COLO668 (cell line): ENCODE results near the gene KCNG4.

Experiments used
- DNase-seq: peaks from one replicate; lab custom pipeline; 2025; ENCODE audit not compliant: unreplicated experiment; lab: John Stamatoyannopoulos, UW

Gene KCNG4

DNA sequence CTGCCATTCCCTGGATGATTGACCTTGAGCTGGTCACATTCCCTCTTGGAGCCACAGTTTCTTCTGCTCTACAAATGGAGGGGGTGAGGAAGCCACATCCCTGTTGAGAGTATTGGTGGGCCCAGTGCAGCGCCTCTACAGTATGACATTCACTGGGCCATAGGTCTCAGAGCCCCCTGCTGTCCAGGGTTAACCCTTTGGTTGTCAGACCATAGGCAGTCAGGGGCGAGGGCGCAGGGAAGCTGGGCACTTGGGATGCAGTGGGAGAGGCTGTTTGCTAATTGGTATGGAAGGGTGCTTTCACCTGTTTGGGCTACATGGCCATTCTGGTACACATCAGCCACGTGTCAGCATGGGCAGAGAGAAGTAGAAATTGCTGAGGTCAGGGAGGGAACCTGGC is 27.6 kb upstream of the KCNG4 start:
- no peak for DNase-seq

DNA sequence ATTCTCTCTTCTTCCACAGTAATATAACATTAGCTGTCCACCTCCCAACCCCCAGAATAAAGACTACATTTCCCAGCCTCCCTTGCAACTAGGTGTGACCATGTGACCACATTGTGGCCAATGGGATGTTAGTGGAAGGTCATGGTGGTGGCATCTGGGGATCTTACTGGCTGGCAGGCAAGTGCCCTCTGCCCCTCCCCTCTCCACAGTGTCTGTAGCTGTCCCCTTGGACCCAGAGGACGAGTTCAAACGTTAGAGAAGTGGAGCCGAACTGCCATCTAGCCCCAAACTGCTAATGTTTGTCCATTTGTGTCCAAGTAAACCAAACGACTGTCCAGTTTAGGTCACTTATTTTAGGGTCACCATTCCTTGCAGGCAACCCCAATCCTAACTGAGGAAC is 26.6 kb upstream of the KCNG4 start:
- peak; percentile 7 for DNase-seq

DNA sequence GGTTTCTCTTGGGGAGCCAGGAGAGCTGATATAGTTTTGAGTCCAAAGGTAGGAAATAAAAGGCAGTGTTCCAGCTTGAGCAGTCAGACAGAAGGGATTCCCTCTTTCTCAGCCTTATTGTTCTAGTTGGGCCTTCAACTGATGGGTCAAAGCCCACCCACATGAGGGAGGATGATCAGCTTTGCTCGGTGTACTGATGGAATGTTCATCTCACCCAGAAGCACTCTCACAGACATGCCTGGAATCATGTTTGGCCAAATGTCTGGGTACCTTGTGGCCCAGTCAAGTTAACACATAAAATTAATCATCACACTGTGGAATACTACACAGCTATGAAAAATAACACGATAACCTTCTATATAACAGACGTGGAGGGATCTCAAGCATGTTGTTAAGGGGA is 23.1 kb upstream of the KCNG4 start:
- DNase-seq: no peak

DNA sequence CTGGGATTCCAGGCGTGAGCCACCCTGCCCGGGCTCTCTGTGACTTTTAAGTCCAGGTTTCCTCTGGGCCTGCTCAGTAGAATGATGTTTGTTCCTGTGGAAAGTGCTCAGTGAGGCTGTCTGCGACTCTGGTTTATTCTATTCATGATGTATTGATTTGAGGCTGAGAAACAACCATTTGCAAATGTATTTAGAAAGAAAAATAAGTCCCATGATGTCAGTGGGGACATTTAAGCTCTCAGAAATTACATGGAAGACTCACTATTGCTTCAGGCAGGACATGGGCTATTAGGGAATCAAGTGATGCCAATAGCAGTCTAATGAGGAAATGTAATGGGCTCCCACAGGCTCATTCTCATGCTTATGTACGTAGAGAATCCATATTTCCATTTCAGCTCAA is 22.2 kb upstream of the KCNG4 start:
- no peak for DNase-seq

DNA sequence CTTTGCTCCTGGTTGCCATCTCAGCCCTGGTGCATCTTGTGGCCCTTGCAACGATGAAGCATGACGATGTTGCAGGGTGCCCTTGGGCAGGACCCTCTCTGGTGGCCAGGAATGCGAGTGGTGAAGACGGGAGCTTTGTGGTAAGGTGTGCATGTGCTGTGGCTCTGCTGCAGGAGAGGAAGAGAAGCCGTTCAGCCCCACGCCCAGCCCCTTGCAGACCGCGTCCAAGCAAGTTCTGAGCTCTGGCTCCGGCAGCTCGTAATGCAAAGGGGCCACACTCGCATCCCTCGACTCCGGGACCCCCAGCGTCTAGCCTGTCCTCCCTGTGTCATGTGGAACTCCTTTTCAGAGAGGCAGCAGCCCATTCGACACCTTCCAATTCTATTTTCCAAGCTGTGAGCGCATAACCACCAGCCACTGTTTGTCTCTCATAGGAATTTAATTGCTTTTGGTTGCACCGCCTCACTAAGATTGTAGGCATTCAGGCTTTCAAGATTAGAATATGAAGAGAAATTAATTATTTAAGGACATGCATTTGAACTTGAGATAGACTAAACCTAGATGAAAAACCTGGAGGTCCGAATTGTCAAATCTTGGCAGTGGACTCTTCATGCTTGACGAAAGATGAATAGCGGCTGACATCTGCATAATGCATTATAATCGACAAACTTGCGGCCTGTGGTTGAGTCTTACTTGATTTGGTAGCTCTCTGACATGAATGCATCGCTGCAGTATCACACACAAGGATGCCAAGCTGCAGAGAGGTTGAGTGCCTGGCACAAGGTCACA is 21.1 kb upstream of the KCNG4 start:
- no peak for DNase-seq

DNA sequence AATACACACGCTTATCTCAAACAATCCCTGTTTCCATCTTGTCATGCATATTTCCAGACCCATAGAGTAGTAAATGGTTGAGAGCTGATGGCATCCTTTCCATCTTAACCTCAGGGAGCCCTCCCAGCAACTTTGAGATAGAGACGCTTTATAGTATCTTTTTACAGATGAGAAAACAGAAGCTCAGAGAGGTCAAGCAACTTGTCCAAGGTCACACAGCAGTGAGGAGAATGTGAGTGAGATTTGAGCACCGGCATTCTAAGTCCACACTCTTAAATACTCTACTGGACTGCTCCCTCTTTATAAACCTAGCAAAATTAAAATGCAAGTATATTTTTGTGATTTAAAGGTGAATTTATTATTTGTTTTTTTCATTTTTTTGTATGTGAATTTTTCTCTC is 19.9 kb upstream of the KCNG4 start:
- DNase-seq: no peak

DNA sequence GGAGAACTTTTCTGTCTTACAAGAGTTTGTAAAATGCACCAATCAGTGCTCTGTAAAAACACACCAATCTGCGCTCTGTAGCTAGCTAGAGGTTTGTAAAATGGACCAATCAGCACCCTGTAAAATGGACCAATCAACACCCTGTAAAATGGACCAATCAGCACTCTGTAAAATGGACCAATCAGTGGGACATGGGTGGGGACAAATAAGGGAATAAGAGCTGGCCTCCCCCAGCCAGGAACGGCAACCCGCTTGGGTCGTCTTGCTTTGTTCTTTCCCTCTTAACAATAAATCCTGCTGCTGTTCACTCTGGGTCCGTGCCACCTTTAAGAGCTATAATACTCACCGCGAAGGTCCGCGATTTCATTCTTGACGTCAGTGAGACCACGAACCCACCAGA is 18.5 kb upstream of the KCNG4 start:
- no peak for DNase-seq

DNA sequence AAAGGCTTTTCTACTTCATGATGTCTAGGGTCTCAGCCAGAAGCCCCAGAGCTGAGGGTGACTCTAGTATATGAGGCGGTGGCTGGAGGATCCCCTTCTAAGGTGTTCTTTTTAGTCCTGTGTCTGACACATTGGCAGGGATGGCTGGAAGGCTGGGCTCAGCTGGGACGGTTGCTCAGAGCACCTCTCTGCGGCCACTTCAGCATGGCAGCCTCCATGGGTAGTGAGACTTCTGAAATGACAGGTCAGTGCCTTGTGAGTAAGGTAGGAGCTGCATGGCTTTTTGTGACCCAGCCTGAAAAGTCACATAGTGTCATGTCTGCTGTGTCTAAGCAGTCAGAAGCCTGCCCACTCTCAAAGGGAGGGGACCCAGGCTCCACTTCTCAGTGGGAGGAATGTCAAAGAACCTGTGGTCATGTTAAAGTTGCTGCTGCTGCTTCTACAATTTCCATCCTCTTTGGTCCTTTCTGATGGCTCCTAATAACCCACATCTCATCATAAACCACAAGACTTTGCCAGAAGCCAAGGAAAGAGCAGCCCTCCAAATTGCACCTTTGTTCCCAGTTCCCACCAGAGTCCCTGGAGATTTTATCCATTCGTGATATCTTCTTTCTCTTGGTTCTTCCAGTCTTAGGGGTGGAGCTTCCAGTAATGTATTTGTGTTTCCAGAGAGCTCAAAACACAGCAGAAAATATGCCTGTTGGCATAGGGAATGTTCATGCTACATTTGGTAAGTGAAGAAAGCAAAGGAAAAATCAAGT is 15.4 kb upstream of the KCNG4 start:
- no peak for DNase-seq

DNA sequence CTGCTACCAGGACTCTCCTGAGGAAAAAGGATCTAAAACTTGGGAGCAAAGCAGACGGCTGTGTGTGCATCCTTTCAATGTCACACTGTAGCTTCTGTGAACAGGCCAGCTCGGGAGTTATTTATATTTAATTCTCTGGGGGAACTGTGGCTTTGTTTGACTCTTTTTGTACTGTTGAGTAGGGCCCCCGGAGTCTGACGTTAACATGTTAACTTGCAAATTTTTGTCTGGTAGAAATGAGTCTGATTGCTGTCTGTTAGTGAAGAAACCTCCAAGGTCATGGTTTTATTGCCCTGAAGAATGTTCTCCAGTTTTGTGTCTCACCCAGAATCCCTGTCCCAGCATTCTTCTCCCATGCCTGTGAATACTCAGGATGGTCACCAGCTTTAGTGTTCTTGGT is 14.2 kb upstream of the KCNG4 start:
- DNase-seq: no peak

DNA sequence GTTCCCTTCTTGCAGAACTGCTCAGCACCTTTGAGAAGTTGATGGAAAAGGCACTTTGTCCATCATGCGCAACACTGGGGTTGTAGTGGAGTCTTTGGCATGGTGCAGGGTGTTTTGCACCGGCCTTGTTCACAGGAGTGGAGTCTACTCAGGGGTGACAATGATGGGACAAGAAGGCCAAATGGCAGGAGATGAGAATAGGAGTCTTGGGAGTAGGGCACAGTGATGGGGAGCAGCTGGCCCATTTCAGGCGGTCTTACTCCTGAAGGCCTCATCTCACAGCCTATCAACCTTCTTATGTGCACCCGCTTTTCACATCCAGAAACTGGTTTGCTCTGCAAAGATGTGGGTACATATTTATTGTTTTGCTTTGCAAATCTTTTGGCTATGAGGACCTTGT is 13.4 kb upstream of the KCNG4 start:
- DNase-seq: no peak

DNA sequence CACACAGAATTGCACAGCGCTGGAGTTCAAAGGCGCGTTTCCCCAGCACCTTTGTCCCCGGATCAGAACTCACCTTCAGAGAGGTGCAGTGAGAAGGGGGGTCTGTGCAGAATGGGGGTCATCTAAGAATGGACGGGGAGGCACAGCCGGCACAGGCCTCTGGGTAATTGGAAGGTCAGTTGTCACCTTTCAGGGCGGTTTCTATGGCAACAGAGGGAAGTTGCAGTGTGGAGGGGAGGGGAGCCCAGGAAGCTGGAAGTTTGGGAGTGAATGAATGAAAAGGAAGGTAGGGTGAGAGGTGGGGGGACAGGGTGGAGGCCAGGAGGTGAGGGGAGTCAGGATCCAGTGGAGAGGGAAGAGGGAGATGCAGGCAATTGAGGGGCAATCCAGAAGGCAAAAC is 12.4 kb upstream of the KCNG4 start:
- no peak for DNase-seq

DNA sequence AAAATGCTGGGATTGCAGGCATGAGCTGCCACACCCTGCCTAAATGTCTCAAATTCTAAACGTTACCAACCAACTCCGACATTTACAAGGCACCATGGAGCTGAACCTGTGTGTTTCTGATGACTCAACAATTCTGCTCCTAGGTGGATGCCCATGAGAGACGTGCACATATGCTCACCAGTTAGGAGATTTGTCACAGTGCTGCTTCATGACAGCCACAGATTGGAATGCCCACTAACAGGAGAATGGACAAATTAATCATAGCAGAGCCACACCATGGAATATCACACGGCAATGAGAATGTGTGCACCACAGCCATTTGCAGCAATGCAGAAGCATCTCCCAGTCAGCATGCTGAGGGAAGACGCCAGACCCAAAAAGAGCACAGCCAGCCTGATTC is 8.0 kb upstream of the KCNG4 start:
- no peak for DNase-seq

DNA sequence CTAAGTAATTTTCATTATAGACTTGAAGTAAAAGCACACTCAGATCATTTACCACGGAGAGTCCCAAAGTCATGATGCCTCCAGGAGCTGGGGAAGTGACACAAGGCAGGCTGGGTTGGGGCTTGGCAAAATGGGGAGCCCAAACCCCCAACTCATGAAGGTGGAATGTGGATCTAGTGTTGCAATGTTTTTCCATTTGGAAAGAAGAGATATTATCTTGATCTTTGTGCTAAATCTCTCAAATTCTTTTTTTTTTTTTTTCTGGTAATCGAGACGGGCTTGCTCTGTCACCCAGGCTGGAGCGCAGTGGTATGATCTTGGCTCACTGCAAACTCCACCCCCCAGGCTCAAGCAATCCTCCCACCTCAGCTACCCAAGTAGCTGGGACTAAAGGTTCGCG is 7.5 kb upstream of the KCNG4 start:
- no peak for DNase-seq

DNA sequence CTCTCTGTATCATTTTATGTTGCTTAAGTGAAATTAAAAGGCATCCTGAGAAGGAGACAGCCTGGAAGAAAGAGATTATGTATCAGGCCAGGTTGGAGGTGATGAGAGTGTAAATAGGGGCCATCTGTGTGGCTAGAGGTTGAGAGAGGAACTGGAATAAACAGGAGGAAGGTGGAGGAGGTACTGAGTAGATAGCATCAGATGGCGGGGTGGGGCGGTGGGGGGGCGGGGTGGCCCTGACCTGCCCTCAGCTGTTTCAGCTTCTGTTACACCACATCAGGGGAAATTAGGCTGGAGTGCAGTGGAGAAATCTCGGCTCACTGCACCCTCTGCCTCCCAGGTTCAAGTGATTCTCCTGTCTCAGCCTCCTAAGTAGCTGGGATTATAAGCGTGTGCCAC is 6.9 kb upstream of the KCNG4 start:
- no peak for DNase-seq

DNA sequence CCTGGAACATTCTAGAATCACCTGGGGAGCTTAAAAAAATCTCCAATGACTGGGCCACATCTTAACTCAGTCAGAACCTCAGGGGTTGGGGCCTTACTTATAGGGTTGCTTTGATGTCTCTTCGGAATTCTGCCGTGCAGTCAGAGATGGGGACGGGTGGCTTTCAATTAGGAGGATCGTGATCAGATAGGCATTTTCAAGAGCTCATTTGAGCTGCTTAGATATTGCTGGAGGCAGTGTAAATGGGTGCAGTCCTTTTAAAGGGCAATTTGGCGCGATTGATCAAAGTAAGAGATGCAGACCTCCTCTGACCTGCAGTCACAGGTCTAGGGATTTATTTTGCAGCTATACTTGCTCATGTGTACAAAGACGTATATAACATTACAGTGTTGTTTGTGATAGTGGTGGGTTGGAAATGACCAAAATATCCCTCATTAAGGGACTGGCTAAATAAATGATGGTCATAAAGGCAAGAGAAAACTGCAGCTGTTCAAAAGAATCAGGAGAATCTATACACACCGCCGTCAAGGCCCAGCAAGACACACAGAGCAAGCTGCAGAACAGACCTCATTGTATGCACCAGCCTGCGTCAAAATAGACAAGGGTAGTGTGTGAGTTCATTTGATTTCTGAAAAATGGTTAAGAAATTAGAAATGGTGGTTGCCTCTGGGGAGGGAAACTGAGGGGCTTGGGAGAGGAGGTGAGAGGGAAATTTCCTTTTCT is 6.3 kb upstream of the KCNG4 start:
- DNase-seq: no peak

DNA sequence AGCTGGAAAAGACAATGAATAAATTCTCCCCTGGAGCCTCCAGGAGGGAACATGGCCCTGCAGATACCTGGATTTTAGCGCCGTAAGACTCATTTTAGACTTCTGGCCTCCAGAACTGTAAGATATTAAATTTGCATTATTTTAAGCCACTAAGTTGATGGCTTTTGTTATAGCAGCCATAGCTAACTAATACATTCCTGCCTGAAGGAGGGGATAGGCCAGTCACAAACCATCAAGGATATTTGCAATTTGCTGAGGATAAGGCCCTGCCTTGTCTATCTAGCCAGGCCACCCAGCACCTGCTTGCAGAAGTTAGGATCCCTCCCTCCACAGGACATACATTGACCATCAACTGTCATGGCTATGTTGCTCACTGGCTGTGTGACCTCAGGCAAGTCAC is 4.9 kb upstream of the KCNG4 start:
- no peak for DNase-seq

DNA sequence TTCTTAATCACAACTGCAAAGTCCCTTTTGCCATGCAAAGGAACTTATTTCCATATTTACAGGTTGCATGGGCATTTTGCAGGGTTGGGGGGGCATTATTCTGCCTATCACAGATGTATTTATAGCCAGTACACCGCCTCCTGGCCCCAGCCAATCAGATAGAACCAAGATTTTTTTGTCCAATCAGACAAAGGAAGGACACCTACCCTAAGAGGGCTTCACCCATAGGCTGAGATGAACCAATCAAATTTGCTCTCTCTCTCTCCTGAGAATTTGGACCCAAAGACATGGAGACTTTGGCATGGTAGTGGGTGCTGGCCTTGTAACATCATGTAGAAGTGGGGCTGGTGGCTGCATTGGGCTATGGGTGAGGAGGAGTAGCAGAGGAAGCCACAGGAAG is 3.9 kb upstream of the KCNG4 start:
- DNase-seq: no peak

DNA sequence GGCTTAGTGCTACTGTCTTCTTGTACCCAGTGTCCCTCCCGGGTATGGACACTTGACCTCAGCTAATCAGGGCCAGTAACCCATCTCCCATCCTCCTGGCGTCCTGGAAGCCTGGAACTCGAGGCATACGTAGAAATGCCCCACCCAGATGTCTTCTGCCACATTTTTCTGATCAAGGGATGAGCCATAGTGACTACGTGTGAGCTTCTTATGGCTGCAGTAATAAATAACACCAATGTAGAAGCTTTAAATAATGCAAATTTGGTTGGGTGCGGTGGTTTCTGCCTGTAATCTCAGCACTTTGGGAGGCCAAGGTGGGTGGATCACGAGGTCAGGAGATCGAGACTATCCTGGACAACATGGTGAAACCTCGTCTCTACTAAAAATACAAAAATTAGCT is 3.0 kb upstream of the KCNG4 start:
- no peak for DNase-seq

DNA sequence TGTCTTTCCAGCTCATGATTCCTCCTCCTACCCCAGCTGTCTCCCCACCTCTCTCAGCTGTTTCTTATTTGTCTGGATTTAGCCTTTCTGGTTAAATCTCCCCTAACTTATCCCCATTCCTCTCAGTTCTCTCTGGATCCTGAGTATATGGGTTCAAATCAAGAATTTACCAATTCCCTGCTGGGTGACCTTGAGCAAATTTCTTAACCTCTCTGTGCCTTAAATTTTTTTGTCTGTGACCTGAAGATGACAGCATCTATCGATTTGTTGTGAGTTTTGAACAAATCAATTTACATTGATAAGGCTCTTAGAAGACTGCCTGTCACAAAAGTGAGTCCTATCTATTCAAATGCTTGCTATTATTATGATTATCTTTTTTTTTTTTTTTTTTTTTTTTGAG is 2.0 kb upstream of the KCNG4 start:
- no peak for DNase-seq

DNA sequence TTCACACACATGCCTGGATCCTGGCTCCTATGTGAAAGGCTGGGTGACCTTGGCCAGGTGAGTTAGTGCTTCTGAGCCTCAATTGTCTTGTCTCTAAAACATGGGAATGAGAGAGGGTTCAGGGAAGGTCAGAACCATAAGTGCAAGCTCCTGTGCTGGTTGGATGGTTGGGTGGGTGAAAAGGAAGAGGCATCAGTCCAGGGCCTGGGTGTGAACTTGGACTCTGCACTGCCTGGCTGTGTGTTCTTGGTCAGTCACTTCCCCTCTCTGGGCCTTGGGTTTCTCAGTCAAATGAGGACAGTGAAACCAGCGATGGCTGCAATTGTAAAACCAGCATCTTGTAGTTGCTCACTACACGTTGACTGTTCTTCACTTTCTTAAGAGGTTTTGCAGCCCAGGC is 643 bp upstream of the KCNG4 start:
- no peak for DNase-seq

DNA sequence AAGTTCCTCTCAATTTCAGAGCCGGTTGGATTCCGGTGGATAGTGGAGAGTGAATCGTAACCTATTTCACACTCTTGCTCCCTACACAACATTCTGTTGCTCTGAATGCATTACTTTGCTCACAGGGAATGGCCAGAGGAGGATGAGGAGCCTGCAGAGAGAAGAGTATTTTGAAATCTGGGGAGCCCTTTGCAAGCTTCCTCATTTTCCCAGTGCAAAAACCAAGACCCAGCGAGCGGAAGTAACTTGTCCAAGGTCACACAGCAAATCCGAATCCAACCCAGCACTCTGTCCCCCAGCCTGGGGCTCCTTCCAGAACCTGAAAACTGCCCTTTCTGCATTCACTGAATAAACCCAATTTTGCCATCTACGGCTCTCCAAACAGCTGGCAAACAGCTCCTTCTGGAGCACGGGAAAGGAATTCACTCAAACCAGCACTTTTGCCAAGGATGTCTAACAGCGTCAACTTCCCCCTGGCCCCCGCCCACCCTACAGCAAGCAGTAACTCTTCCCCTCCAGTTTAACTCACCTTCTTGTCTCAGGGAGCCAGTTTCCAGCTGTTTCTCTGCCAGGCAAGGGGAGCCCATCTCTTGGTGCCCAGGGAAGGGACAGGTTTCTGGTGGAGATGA is 557 bp downstream of the KCNG4 start:
- no peak for DNase-seq
